DND-41 (cell line): ENCODE data around the gene KCNAB1.

Source experiments
- EZH2 ChIP-seq: IDR thresholded peaks from 3 replicates; pipeline ENCODE4 v1.6.1; 2012; ENCODE audit warnings: borderline replicate concordance, low read depth, mild to moderate bottlenecking, moderate library complexity, low read length, inconsistent platforms; ENCODE audit not compliant: severe bottlenecking
- TF ChIP-seq, protein P1 (sequence below): IDR thresholded peaks from 2 replicates; pipeline ENCODE4 v1.5.1; 2012; ENCODE audit warnings: borderline replicate concordance, low read length, moderate library complexity, mild to moderate bottlenecking; ENCODE audit not compliant: poor library complexity, severe bottlenecking; ENCODE audit errors: extremely low read depth

DNA sequence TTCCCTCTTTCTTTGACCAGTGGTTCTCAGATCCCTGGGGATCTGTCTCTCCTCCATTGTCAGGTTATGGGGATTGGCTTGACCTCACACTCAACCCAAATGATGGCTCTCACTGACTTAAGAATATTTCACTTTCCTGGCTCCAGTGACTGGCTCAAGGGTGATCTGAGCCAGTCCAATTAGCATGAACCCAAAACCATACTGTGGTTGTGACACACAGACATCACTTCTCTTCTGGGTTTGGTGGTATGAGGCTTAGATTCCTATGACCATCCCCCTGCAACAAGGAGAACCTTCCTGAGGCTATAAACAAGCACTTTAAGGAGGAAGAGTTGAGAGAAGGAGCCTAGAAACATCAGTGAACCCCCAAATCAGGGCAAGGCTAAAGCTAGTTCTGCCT, 85.8 kb downstream of the KCNAB1 start:
- TF ChIP-seq, protein P1, sequence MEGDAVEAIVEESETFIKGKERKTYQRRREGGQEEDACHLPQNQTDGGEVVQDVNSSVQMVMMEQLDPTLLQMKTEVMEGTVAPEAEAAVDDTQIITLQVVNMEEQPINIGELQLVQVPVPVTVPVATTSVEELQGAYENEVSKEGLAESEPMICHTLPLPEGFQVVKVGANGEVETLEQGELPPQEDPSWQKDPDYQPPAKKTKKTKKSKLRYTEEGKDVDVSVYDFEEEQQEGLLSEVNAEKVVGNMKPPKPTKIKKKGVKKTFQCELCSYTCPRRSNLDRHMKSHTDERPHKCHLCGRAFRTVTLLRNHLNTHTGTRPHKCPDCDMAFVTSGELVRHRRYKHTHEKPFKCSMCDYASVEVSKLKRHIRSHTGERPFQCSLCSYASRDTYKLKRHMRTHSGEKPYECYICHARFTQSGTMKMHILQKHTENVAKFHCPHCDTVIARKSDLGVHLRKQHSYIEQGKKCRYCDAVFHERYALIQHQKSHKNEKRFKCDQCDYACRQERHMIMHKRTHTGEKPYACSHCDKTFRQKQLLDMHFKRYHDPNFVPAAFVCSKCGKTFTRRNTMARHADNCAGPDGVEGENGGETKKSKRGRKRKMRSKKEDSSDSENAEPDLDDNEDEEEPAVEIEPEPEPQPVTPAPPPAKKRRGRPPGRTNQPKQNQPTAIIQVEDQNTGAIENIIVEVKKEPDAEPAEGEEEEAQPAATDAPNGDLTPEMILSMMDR, result no peak
- no peak for TF ChIP-seq EZH2
